Effector memory CD4-positive, alpha-beta T cell (primary cell): ENCODE data around the gene KIRREL3.

Experiments used
- DNase-seq, 3 donors: peaks; one replicate each; pipeline ENCODE4 v3.0.0-alpha.2; 2020
- H3K27ac ChIP-seq: 2 replicates; pipeline ENCODE4 v1.7.0; 2013; ENCODE audit warnings: mild to moderate bottlenecking, low read length, moderate library complexity; ENCODE audit not compliant: insufficient read depth, poor library complexity, severe bottlenecking
- H3K27me3 ChIP-seq: replicated peaks from 2 replicates; pipeline ENCODE4 v1.7.0; 2013; ENCODE audit warnings: mild to moderate bottlenecking, low read length; ENCODE audit not compliant: insufficient read depth, control insufficient read depth, poor library complexity, severe bottlenecking
- H3K36me3 ChIP-seq: 2 replicates; pipeline ENCODE4 v1.7.0; 2013; ENCODE audit warnings: mild to moderate bottlenecking, low read length, moderate library complexity; ENCODE audit not compliant: control insufficient read depth, insufficient read depth
- H3K4me1 ChIP-seq: 2 replicates; pipeline ENCODE4 v1.7.0; 2013; ENCODE audit warnings: low read length, mild to moderate bottlenecking; ENCODE audit not compliant: control insufficient read depth, insufficient read depth, poor library complexity, severe bottlenecking
- H3K4me3 ChIP-seq: 2 replicates; pipeline ENCODE4 v1.7.0; 2013; ENCODE audit warnings: low read length, low read depth, mild to moderate bottlenecking; ENCODE audit not compliant: insufficient read depth, poor library complexity, severe bottlenecking
- H3K9me3 ChIP-seq: 2 replicates; pipeline ENCODE4 v1.7.0; 2013; ENCODE audit warnings: mild to moderate bottlenecking, low read length, moderate library complexity; ENCODE audit not compliant: control insufficient read depth

Gene KIRREL3

GRCh38 chr11:126407101-126407521, 593.5 kb downstream of the KIRREL3 start:
- peaks cover 6% of the 10 kb centered on the region for H3K36me3 ChIP-seq
- H3K27me3 ChIP-seq = no peaks in the 10 kb centered on the region
- no peaks in the 10 kb centered on the region for H3K4me1 ChIP-seq
- no peaks in the 10 kb centered on the region for H3K9me3 ChIP-seq
- H3K27ac ChIP-seq = no peak overlapping the region
- DNase-seq = no peak
- no peak overlapping the region for H3K4me3 ChIP-seq

GRCh38 chr11:126406368-126406767, 594.2 kb downstream of the KIRREL3 start:
- H3K27me3 ChIP-seq = no peaks in the 10 kb centered on the region
- H3K36me3 ChIP-seq = peaks cover 6% of the 10 kb centered on the region
- DNase-seq = no peak
- H3K4me3 ChIP-seq = no peak overlapping the region
- no peak overlapping the region for H3K27ac ChIP-seq
- H3K4me1 ChIP-seq = no peaks in the 10 kb centered on the region
- H3K9me3 ChIP-seq = no peaks in the 10 kb centered on the region

- peaks cover 6% of the 10 kb centered on the region for H3K36me3 ChIP-seq
- no peaks in the 10 kb centered on the region for H3K9me3 ChIP-seq
- H3K4me3 ChIP-seq = no peak overlapping the region
- no peak overlapping the region for H3K27ac ChIP-seq
- no peak for DNase-seq
- H3K27me3 ChIP-seq = no peaks in the 10 kb centered on the region
- no peaks in the 10 kb centered on the region for H3K4me1 ChIP-seq
These were observed 594.7 kb downstream of the KIRREL3 start for GRCh38 chr11:126405906-126406305.

- no peak overlapping the region for H3K27ac ChIP-seq
- H3K9me3 ChIP-seq = no peaks in the 10 kb centered on the region
- H3K36me3 ChIP-seq = peaks cover 6% of the 10 kb centered on the region
- H3K4me3 ChIP-seq = no peak overlapping the region
- H3K4me1 ChIP-seq = no peaks in the 10 kb centered on the region
- H3K27me3 ChIP-seq = no peaks in the 10 kb centered on the region
- DNase-seq = no peak
These were observed 595.2 kb downstream of the KIRREL3 start for GRCh38 chr11:126405374-126405773.

GRCh38 chr11:126404367-126404766, 596.2 kb downstream of the KIRREL3 start:
- no peaks in the 10 kb centered on the region for H3K9me3 ChIP-seq
- H3K4me1 ChIP-seq = no peaks in the 10 kb centered on the region
- no peaks in the 10 kb centered on the region for H3K27me3 ChIP-seq
- H3K27ac ChIP-seq = no peak overlapping the region
- no peak for DNase-seq
- peaks cover 6% of the 10 kb centered on the region for H3K36me3 ChIP-seq
- no peak overlapping the region for H3K4me3 ChIP-seq

- Histone ChIP-seq H3K4me1 (no peaks in the 10 kb centered on the region), H3K27ac (no peak overlapping the region), H3K4me3 (no peak overlapping the region), H3K27me3 (no peaks in the 10 kb centered on the region), H3K9me3 (no peaks in the 10 kb centered on the region), H3K36me3 (no peaks in the 10 kb centered on the region)
- no peak for DNase-seq
These were observed 596.9 kb downstream of the KIRREL3 start for GRCh38 chr11:126403658-126404057.

GRCh38 chr11:126403022-126403581, 597.5 kb downstream of the KIRREL3 start:
- no peaks in the 10 kb centered on the region for H3K36me3 ChIP-seq
- H3K4me3 ChIP-seq = no peak overlapping the region
- no peaks in the 10 kb centered on the region for H3K4me1 ChIP-seq
- no peaks in the 10 kb centered on the region for H3K27me3 ChIP-seq
- DNase-seq = no peak
- H3K27ac ChIP-seq = no peak overlapping the region
- no peaks in the 10 kb centered on the region for H3K9me3 ChIP-seq

GRCh38 chr11:126400479-126400878, 600.1 kb downstream of the KIRREL3 start:
- Histone ChIP-seq H3K27ac (no peak overlapping the region), H3K4me3 (no peak overlapping the region), H3K36me3 (no peaks in the 10 kb centered on the region), H3K4me1 (no peaks in the 10 kb centered on the region), H3K9me3 (no peaks in the 10 kb centered on the region), H3K27me3 (no peaks in the 10 kb centered on the region)
- DNase-seq = no peak

GRCh38 chr11:126400019-126400418, 600.6 kb downstream of the KIRREL3 start:
- DNase-seq = no peak
- no peak overlapping the region for H3K27ac ChIP-seq
- H3K4me3 ChIP-seq = no peak overlapping the region
- no peaks in the 10 kb centered on the region for H3K4me1 ChIP-seq
- H3K9me3 ChIP-seq = no peaks in the 10 kb centered on the region
- H3K36me3 ChIP-seq = no peaks in the 10 kb centered on the region
- no peaks in the 10 kb centered on the region for H3K27me3 ChIP-seq

- Histone ChIP-seq H3K4me3 (no peak overlapping the region), H3K9me3 (no peaks in the 10 kb centered on the region), H3K4me1 (no peaks in the 10 kb centered on the region), H3K27ac (no peak overlapping the region), H3K36me3 (no peaks in the 10 kb centered on the region), H3K27me3 (no peaks in the 10 kb centered on the region)
- no peak for DNase-seq
These were observed 601.8 kb downstream of the KIRREL3 start for GRCh38 chr11:126398721-126399120.
